ENCODE measurements around the gene CITED2. TPM values are rescaled to one million over a fixed set of nuclear protein-coding genes. Genes with fewer than 3 reads are reported as not detected.
"Not testable (repeated sequence)": the region's sequence is repeated elsewhere in the genome, so short reads cannot be mapped to it uniquely, and the experiment has no call there.

The CITED2 gene
- total and polyA plus RNA-seq, 2 experiments from 2014 or later = 78.5 to 292 TPM

- Histone ChIP-seq H3K4me2 (no peak overlapping the region), H3K36me3 (replicated peaks; ENCODE audit: insufficient read depth, low read depth) (no peaks in the 10 kb centered on the region)
Measured at GRCh38 chr6:139418481-139419132, 44.2 kb upstream of the CITED2 start.

DNA sequence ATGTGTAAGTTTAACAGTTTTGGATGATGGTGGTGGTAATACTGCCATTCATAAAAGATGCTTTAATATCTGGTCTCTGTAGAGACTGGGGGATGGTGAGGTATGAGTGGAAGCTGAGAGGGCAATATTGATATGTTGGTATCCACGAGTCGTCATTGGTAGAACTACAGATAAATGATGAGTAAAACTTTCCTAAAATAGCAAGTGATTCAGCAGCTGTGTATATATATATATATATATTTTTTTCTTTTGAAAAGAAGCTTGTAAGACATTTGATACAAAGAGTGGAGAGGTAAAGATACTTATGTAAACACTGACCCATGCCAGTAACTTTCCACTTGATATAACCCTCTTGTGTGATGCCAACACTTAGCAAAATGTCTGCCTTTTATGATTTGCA lies 41.7 kb upstream of the CITED2 start:
- no peaks in the 10 kb centered on the region for H3K4me1 ChIP-seq (ENCODE audit: insufficient read depth)
- no peaks in the 10 kb centered on the region for H4K20me1 ChIP-seq (ENCODE audit: insufficient read depth, poor library complexity, severe bottlenecking)
- DNase-seq (ENCODE audit: low spot score) = no peak
- 86% methylated on average over 2 of the region's 2 CpGs for WGBS (ENCODE audit: low lambda C conversion rate, missing lambda C conversion rate)
- TF ChIP-seq EZH2phosphoT487 (IDR thresholded peaks at IDR 0.05; ENCODE audit: low read depth, severe bottlenecking, unreplicated experiment) (no peak), EZH2 (IDR thresholded peaks at IDR 0.05; ENCODE audit: borderline replicate concordance) (no peak), CTCF (IDR thresholded peaks at IDR 0.05; ENCODE audit: poor library complexity) (no peak)
- no peaks in the 10 kb centered on the region for H3K27me3 ChIP-seq
- no peak overlapping the region for H3K4me3 ChIP-seq
- H2AFZ ChIP-seq = no peak overlapping the region
- no peaks in the 10 kb centered on the region for H3K9me2 ChIP-seq (replicated peaks; ENCODE audit: insufficient read depth)
- H3K79me2 ChIP-seq = no peaks in the 10 kb centered on the region
- H3K4me2 ChIP-seq = no peak overlapping the region
- no peak overlapping the region for H3K27ac ChIP-seq
- no peaks in the 10 kb centered on the region for H3K9me3 ChIP-seq (ENCODE audit: low read depth)
- no peaks in the 10 kb centered on the region for H3K36me3 ChIP-seq (replicated peaks; ENCODE audit: insufficient read depth, low read depth)

More at GRCh38 chr6:139418481-139419132, 44.2 kb upstream of the CITED2 start:
- no peak for DNase-seq (ENCODE audit: low spot score)
- Histone ChIP-seq H3K4me3 (no peak overlapping the region), H2AFZ (no peak overlapping the region), H3K27ac (no peak overlapping the region), H3K79me2 (no peaks in the 10 kb centered on the region), H3K9me2 (replicated peaks; ENCODE audit: insufficient read depth) (no peaks in the 10 kb centered on the region), H3K9me3 (ENCODE audit: low read depth) (no peaks in the 10 kb centered on the region), H4K20me1 (ENCODE audit: insufficient read depth, poor library complexity, severe bottlenecking) (no peaks in the 10 kb centered on the region), H3K27me3 (no peaks in the 10 kb centered on the region), H3K4me1 (ENCODE audit: insufficient read depth) (no peaks in the 10 kb centered on the region)
- TF ChIP-seq CTCF (IDR thresholded peaks at IDR 0.05; ENCODE audit: poor library complexity) = no peak
- no peak for TF ChIP-seq EZH2phosphoT487 (IDR thresholded peaks at IDR 0.05; ENCODE audit: low read depth, severe bottlenecking, unreplicated experiment)
- no peak for TF ChIP-seq EZH2 (IDR thresholded peaks at IDR 0.05; ENCODE audit: borderline replicate concordance)
- 77% methylated on average over 5 of the region's 5 CpGs for WGBS (ENCODE audit: low lambda C conversion rate, missing lambda C conversion rate)

- Histone ChIP-seq H3K4me3 (no peak overlapping the region), H3K9me2 (replicated peaks; ENCODE audit: insufficient read depth) (no peaks in the 10 kb centered on the region), H3K79me2 (no peaks in the 10 kb centered on the region), H3K27me3 (no peaks in the 10 kb centered on the region), H4K20me1 (ENCODE audit: insufficient read depth, poor library complexity, severe bottlenecking) (no peaks in the 10 kb centered on the region), H3K4me1 (ENCODE audit: insufficient read depth) (no peaks in the 10 kb centered on the region), H3K9me3 (ENCODE audit: low read depth) (no peaks in the 10 kb centered on the region), H3K36me3 (replicated peaks; ENCODE audit: insufficient read depth, low read depth) (no peaks in the 10 kb centered on the region), H2AFZ (no peak overlapping the region), H3K4me2 (no peak overlapping the region), H3K27ac (no peak overlapping the region)
- 58% methylated on average over 3 of the region's 3 CpGs for WGBS (ENCODE audit: low lambda C conversion rate, missing lambda C conversion rate)
- DNase-seq (ENCODE audit: low spot score) = no peak
- TF ChIP-seq CTCF (IDR thresholded peaks at IDR 0.05; ENCODE audit: poor library complexity) = no peak
- TF ChIP-seq EZH2 (IDR thresholded peaks at IDR 0.05; ENCODE audit: borderline replicate concordance) = no peak
- no peak for TF ChIP-seq EZH2phosphoT487 (IDR thresholded peaks at IDR 0.05; ENCODE audit: low read depth, severe bottlenecking, unreplicated experiment)
Measured at GRCh38 chr6:139415365-139415764, 40.9 kb upstream of the CITED2 start.

DNA sequence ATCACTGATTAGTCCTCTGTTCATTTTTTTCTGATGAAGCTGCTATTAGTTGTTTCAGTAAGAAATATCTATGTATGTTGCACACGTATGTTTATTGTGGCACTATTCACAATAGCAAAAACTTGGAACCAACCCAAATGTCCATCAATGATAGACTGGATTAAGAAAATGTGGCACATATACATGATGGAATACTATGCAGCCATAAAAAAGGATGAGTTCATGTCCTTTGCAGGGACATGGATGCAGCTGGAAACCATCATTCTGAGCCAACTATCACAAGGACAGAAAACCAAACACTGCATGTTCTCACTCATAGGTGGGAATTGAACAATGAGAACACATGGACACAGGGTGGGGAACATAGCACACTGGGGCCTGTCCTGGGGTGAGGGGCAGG lies 37.7 kb upstream of the CITED2 start:
- not testable (repeated sequence) for H4K20me1 ChIP-seq (ENCODE audit: insufficient read depth, poor library complexity, severe bottlenecking); H3K9me3 ChIP-seq (ENCODE audit: low read depth); H2AFZ ChIP-seq; DNase-seq (ENCODE audit: low spot score); H3K27me3 ChIP-seq; H3K4me3 ChIP-seq; H3K79me2 ChIP-seq; H3K4me2 ChIP-seq; H3K9me2 ChIP-seq (replicated peaks; ENCODE audit: insufficient read depth); H3K27ac ChIP-seq; H3K36me3 ChIP-seq (replicated peaks; ENCODE audit: insufficient read depth, low read depth); H3K4me1 ChIP-seq (ENCODE audit: insufficient read depth)
- 91% methylated on average over 1 of the region's 1 CpG for WGBS (ENCODE audit: low lambda C conversion rate, missing lambda C conversion rate)

Measured in hepatocyte (in vitro differentiated cells).